ENCODE results near the gene CDC42BPB.

DNA sequence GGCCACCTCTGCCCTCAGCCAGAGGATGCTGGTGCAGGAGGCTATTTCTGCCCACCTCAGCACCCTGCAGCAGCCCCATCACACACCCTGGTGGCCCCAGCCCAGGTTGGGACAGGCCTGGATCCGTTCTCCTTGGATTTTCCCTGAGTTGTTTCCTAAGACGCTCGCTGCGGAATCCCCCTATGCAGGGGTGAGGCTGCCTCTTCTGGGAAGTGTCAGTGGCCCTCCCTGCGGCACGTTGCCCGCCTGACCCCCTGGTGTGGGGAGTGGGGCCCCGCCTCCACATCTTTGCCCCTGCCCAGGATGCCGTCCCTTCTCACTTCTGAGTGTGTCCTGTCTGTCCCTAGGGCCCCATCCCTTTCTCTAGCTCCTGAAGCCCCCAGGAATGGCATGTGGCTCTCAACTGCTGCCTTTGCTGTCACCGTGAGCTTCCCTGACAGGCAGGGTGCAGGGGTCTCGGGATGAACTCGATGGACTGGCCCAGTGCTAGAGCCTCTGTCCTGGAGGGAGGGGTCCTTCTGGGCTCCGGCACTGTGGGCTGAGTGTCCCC lies 36.6 kb upstream of the CDC42BPB start:
- TF ChIP-seq CTCF (IDR thresholded peaks at IDR 0.05) (no peak), POLR2A (IDR thresholded peaks at IDR 0.05) (no peak)
